ENCODE measurements around the gene POLE4. TPM values are rescaled to one million over a fixed set of nuclear protein-coding genes. Genes with fewer than 3 reads are reported as not detected.
A peak's percentile ranks its signal among the peaks of the same experiment; 100 is the strongest.

Gene POLE4
- polyA plus RNA-seq, 1 of the 3 experiments (the other 2 are of a cell fraction), result 42.1 TPM

DNA sequence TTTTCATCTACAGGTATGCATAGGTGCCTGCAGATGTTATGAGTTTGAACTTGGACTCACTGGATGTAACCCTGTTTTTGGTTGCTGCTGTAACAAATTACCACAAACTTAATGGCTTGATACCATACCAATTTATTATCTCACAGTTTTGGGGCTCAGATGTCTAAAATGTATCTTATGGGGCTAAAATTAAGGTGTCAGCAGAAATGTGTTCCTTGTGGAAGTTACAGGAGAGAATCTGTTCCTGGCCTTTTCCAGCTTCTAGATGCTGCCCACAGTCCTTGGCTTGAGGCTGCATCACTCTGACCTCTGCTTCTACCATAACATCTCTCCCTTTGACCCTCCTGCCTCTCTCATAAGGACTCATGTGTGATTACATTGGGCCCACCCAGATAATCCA lies 47.6 kb downstream of the POLE4 start:
- no peaks in the 10 kb centered on the region for H3F3A ChIP-seq (replicated peaks; ENCODE audit: insufficient read depth)

GRCh38 chr2:75007061-75007460 lies 48.6 kb downstream of the POLE4 start:
- TF ChIP-seq NRF1 (IDR thresholded peaks at IDR 0.05; ENCODE audit: low read depth, low read length), result no peak
- Histone ChIP-seq H3K27ac (ENCODE audit: low read depth in 2 of 2, low read length in 1 of 2) (no peak overlapping the region), H3K36me3 (replicated peaks in 1 of 2; ENCODE audit: control insufficient read depth in 1 of 2, insufficient read depth in 2 of 2, low read length in 1 of 2) (no peaks in the 10 kb centered on the region), H3K27me3 (ENCODE audit: insufficient read depth) (no peaks in the 10 kb centered on the region), H3K9ac (no peak overlapping the region), H2AFZ (ENCODE audit: low read depth) (no peak overlapping the region), H3K4me2 (no peak overlapping the region), H4K20me1 (ENCODE audit: insufficient read depth) (no peaks in the 10 kb centered on the region), H3K9me2 (no peaks in the 10 kb centered on the region), H3K9me3 (no peaks in the 10 kb centered on the region), H3K79me2 (ENCODE audit: insufficient read depth) (no peaks in the 10 kb centered on the region), H3F3A (replicated peaks; ENCODE audit: insufficient read depth) (no peaks in the 10 kb centered on the region), H3K4me3 (ENCODE audit: low read depth in 2 of 2, low read length in 1 of 2) (no peak overlapping the region), H3K4me1 (ENCODE audit: control insufficient read depth in 1 of 2, insufficient read depth in 2 of 2, low read depth in 1 of 2, low read length in 1 of 2) (peaks cover 0 to 3% of the 10 kb centered on the region in 2 experiments; a peak in 1 of 4 replicates)
- no peak for DNase-seq
- WGBS (ENCODE audit: low lambda C conversion rate), result 86% methylated on average over 4 of the region's 4 CpGs
- ChIA-PET POLR2A (no interaction called here), CTCF (interaction anchor here (1.3 to 1.7 kb wide), 3 partner anchors 22 to 88 kb away, joined by 3 to 7 read pairs (median 4); no protein-coding TSS in a partner anchor)

More for the DNA sequence above, 47.6 kb downstream of the POLE4 start:
- Histone ChIP-seq H3K4me2 (no peak overlapping the region), H3K36me3 (replicated peaks in 1 of 2; ENCODE audit: control insufficient read depth in 1 of 2, insufficient read depth in 2 of 2, low read length in 1 of 2) (no peaks in the 10 kb centered on the region), H3K27me3 (ENCODE audit: insufficient read depth) (no peaks in the 10 kb centered on the region), H3K9ac (no peak overlapping the region), H3K4me1 (ENCODE audit: control insufficient read depth in 1 of 2, insufficient read depth in 2 of 2, low read depth in 1 of 2, low read length in 1 of 2) (peaks cover 0 to 3% of the 10 kb centered on the region in 2 experiments; a peak in 1 of 4 replicates), H3K4me3 (ENCODE audit: low read depth in 2 of 2, low read length in 1 of 2) (no peak overlapping the region), H3K79me2 (ENCODE audit: insufficient read depth) (no peaks in the 10 kb centered on the region), H3K9me2 (no peaks in the 10 kb centered on the region), H2AFZ (ENCODE audit: low read depth) (no peak overlapping the region), H4K20me1 (ENCODE audit: insufficient read depth) (no peaks in the 10 kb centered on the region), H3K9me3 (no peaks in the 10 kb centered on the region), H3K27ac (ENCODE audit: low read depth in 2 of 2, low read length in 1 of 2) (no peak overlapping the region)
- no peak for TF ChIP-seq RCOR1 (IDR thresholded peaks at IDR 0.05; ENCODE audit: low read length)
- TF ChIP-seq RAD21 (IDR thresholded peaks at IDR 0.05; ENCODE audit: low read length), result no peak
- TF ChIP-seq YY1 (IDR thresholded peaks at IDR 0.05; ENCODE audit: low read depth), result no peak
- TF ChIP-seq FOSL2 (IDR thresholded peaks at IDR 0.05; ENCODE audit: borderline replicate concordance, low read depth), result no peak
- ChIA-PET POLR2A (no interaction called here), CTCF (interaction anchor here (1.7 kb wide), 1 partner anchor 86 kb away, joined by 7 read pairs; no protein-coding TSS in a partner anchor)
- no peak for DNase-seq

- H3K4me3 ChIP-seq (ENCODE audit: low read depth in 2 of 2, low read length in 1 of 2), result no peak overlapping the region
- no peaks in the 10 kb centered on the region for H4K20me1 ChIP-seq (ENCODE audit: insufficient read depth)
- H3K27me3 ChIP-seq (ENCODE audit: insufficient read depth), result no peaks in the 10 kb centered on the region
- WGBS (ENCODE audit: low lambda C conversion rate), result 92% methylated on average over 4 of the region's 4 CpGs
- no peak for DNase-seq
- CTCF ChIA-PET, result interaction anchor here (0.8 to 1.7 kb wide), 4 partner anchors 23 to 89 kb away, joined by 3 to 7 read pairs (median 4); no protein-coding TSS in a partner anchor
- no peaks in the 10 kb centered on the region for H3K9me2 ChIP-seq
- H3K4me2 ChIP-seq, result no peak overlapping the region
- no peak for TF ChIP-seq GABPA (IDR thresholded peaks at IDR 0.05; ENCODE audit: low read depth)
- 0 out of 2 replicates have a peak, but pooled peaks have one; percentile 13 for TF ChIP-seq SMC3 (IDR thresholded peaks at IDR 0.05; ENCODE audit: low read depth, low read length)
- TF ChIP-seq RAD21 (IDR thresholded peaks at IDR 0.05; ENCODE audit: low read length), result peak; percentile 38
- POLR2A ChIA-PET, result no interaction called here
- no peaks in the 10 kb centered on the region for H3K9me3 ChIP-seq
- H3K36me3 ChIP-seq (replicated peaks in 1 of 2; ENCODE audit: control insufficient read depth in 1 of 2, insufficient read depth in 2 of 2, low read length in 1 of 2), result no peaks in the 10 kb centered on the region
- H3K4me1 ChIP-seq (ENCODE audit: control insufficient read depth in 1 of 2, insufficient read depth in 2 of 2, low read depth in 1 of 2, low read length in 1 of 2), result peaks cover 0 to 3% of the 10 kb centered on the region in 2 experiments; a peak in 1 of 4 replicates
- H3K27ac ChIP-seq (ENCODE audit: low read depth in 2 of 2, low read length in 1 of 2), result no peak overlapping the region
- H2AFZ ChIP-seq (ENCODE audit: low read depth), result no peak overlapping the region
- no peaks in the 10 kb centered on the region for H3F3A ChIP-seq (replicated peaks; ENCODE audit: insufficient read depth)
- H3K79me2 ChIP-seq (ENCODE audit: insufficient read depth), result no peaks in the 10 kb centered on the region
- no peak overlapping the region for H3K9ac ChIP-seq
Measured at GRCh38 chr2:75007819-75008218, 49.4 kb downstream of the POLE4 start.
